Cardiac muscle cell (in vitro differentiated cells and primary cell): ENCODE measurements around the gene ARID3A. TPM values are rescaled to one million over a fixed set of nuclear protein-coding genes. Genes with fewer than 3 reads are reported as not detected.

ENCODE experiments used
- DNase-seq, 2 donors: peaks; one replicate each; pipeline versions ENCODE4 v3.0.0 to v3.0.0-alpha.2; 2010 to 2017; ENCODE audit warnings: low read depth in 1 of 2, low spot score in 1 of 2
- H3K27ac ChIP-seq: fragments of 200-600 bp; sonication (generic); 2 replicates; pipeline ENCODE4 v1.5.1; 2016
- H3K27me3 ChIP-seq: fragments of 200-600 bp; sonication (generic); 2 replicates; pipeline ENCODE4 v1.6.0; 2016; ENCODE audit warnings: control low read depth
- H3K36me3 ChIP-seq: fragments of 200-600 bp; sonication (generic); 2 replicates; pipeline ENCODE4 v1.5.1; 2016; ENCODE audit warnings: control low read depth
- H3K4me1 ChIP-seq: fragments of 200-600 bp; sonication (generic); 2 replicates; pipeline ENCODE4 v1.8.1; 2017; ENCODE audit warnings: low read depth, mild to moderate bottlenecking, mixed run types
- H3K4me3 ChIP-seq: fragments of 200-600 bp; sonication (generic); 2 replicates; pipeline ENCODE4 v1.5.1; 2016; ENCODE audit warnings: mild to moderate bottlenecking
- H3K9me3 ChIP-seq: fragments of 200-600 bp; sonication (generic); 2 replicates; pipeline ENCODE4 v1.5.1; 2017; ENCODE audit warnings: low read depth, mild to moderate bottlenecking, control low read depth
- polyA plus RNA-seq: library from polyadenylated mRNA; unstranded; fragments of >200 nt; fragmentation: Nextera tagmentation; extraction: Ambion mirVana; gene quantifications from 2 replicates; pipeline ENCODE4 v1.2.1, GENCODE V29; 2016
- total RNA-seq: library from RNA; depleted of rRNA; stranded (reverse); fragments of >200 nt; gene quantifications from 2 replicates; pipeline ENCODE4 v1.2.3, GENCODE V29; 2016
- TF ChIP-seq, protein P1 (sequence below): IDR thresholded peaks from 2 replicates; pipeline ENCODE4 v1.5.1; 2012; ENCODE audit warnings: low read depth, mild to moderate bottlenecking, low read length

Gene ARID3A
- total and polyA plus RNA-seq, 2 experiments from 2014 or later: 39.1 to 62.3 TPM

DNA sequence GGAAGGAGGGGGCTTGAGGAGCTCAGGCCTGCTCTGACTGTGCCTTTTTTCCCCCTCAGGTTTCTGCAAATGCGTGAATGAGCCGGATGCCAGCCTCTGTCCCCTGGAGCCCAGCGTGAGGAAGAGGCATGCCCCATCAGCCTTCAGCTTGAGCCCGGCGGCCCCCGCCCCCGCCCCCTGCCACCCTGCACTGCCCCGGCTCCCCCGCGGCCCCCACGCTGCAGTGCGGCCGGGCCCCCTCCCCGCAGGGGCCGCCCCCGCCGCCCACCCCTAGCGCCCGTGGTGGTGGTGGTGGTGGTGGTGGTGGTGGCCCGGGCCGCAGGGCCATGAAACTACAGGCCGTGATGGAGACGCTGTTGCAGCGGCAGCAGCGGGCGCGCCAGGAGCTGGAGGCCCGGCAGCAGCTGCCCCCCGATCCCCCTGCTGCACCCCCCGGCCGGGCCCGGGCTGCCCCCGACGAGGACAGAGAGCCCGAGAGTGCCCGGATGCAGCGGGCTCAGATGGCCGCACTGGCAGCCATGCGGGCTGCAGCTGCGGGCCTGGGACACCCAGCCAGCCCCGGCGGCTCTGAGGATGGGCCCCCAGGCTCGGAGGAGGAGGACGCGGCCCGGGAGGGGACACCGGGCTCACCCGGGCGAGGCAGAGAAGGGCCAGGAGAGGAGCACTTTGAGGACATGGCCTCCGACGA is 3.5 kb downstream of the ARID3A start:
- H3K4me1 ChIP-seq: peaks cover 11% of the 10 kb centered on the region
- H3K9me3 ChIP-seq: no peaks in the 10 kb centered on the region
- no peak overlapping the region for H3K4me3 ChIP-seq

DNA sequence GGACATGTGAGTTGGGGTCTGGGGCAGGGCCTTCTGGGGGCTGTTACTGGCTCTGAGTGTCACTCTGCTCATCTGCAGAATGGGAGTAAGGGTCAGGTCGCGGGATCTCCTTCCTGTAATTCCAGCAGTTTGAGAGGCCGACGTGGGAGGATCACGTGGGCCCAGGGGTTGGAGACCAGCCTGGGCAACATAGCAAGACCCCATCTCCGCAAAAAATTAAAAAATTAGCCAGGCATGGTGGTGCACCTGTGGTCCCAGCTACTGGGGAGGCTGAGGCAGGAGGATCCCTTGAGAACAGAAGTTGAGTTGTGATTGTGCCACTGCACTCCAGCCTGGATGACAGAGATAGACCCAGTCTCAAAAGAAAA is 4.0 kb downstream of the ARID3A start:
- no peaks in the 10 kb centered on the region for H3K9me3 ChIP-seq
- no peak overlapping the region for H3K27ac ChIP-seq
- H3K36me3 ChIP-seq: peaks cover 17% of the 10 kb centered on the region
- H3K27me3 ChIP-seq: no peaks in the 10 kb centered on the region
- no peak for DNase-seq
- H3K4me3 ChIP-seq: no peak overlapping the region
- TF ChIP-seq, protein P1, sequence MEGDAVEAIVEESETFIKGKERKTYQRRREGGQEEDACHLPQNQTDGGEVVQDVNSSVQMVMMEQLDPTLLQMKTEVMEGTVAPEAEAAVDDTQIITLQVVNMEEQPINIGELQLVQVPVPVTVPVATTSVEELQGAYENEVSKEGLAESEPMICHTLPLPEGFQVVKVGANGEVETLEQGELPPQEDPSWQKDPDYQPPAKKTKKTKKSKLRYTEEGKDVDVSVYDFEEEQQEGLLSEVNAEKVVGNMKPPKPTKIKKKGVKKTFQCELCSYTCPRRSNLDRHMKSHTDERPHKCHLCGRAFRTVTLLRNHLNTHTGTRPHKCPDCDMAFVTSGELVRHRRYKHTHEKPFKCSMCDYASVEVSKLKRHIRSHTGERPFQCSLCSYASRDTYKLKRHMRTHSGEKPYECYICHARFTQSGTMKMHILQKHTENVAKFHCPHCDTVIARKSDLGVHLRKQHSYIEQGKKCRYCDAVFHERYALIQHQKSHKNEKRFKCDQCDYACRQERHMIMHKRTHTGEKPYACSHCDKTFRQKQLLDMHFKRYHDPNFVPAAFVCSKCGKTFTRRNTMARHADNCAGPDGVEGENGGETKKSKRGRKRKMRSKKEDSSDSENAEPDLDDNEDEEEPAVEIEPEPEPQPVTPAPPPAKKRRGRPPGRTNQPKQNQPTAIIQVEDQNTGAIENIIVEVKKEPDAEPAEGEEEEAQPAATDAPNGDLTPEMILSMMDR: no peak
- H3K4me1 ChIP-seq: peaks cover 11% of the 10 kb centered on the region

More for the DNA sequence above, 3.5 kb downstream of the ARID3A start:
- no peaks in the 10 kb centered on the region for H3K27me3 ChIP-seq
- TF ChIP-seq, protein P1: no peak
- H3K36me3 ChIP-seq: peaks cover 17% of the 10 kb centered on the region
- no peak for DNase-seq
- no peak overlapping the region for H3K27ac ChIP-seq

DNA sequence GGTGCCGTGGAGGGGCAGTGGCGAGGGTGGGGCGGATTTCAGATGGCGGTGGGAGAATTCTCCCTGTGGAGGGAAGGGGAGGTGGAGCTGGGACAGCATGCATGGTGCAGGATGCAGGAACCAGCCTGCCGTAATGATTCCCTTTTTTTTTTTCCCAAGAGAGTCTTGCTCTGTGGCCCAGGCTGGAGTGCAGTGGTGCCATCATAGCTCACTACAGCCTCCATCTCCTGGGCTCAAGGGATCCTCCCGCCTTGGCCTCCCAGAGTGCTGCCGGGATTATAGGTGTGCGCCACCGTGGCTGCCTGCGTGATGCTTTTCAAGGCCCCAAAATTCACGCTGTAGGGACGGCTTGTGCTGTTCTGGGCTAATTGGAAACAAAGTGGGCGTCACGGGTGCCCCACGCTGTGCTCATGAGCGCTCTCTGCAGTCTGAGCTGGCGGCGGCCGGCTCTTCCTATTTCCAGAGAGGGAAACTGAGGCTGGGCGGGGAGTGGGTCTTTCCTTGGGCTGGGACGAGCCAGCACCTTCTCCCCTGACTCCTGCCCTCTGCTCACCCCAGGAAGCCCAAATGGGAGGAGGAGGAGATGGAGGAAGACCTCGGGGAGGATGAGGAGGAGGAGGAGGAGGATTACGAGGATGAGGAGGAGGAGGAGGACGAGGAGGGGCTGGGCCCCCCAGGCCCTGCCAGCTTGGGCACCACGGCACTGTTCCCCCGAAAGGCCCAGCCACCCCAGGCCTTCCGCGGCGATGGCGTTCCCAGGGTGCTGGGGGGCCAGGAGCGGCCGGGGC is 6.2 kb downstream of the ARID3A start:
- no peaks in the 10 kb centered on the region for H3K27me3 ChIP-seq
- TF ChIP-seq, protein P1: no peak
- no peak for DNase-seq
- H3K4me3 ChIP-seq: no peak overlapping the region
- peaks cover 11% of the 10 kb centered on the region for H3K4me1 ChIP-seq
- peaks cover 20% of the 10 kb centered on the region for H3K36me3 ChIP-seq
- peak overlapping the region; percentile 84 for H3K27ac ChIP-seq
- H3K9me3 ChIP-seq: no peaks in the 10 kb centered on the region

DNA sequence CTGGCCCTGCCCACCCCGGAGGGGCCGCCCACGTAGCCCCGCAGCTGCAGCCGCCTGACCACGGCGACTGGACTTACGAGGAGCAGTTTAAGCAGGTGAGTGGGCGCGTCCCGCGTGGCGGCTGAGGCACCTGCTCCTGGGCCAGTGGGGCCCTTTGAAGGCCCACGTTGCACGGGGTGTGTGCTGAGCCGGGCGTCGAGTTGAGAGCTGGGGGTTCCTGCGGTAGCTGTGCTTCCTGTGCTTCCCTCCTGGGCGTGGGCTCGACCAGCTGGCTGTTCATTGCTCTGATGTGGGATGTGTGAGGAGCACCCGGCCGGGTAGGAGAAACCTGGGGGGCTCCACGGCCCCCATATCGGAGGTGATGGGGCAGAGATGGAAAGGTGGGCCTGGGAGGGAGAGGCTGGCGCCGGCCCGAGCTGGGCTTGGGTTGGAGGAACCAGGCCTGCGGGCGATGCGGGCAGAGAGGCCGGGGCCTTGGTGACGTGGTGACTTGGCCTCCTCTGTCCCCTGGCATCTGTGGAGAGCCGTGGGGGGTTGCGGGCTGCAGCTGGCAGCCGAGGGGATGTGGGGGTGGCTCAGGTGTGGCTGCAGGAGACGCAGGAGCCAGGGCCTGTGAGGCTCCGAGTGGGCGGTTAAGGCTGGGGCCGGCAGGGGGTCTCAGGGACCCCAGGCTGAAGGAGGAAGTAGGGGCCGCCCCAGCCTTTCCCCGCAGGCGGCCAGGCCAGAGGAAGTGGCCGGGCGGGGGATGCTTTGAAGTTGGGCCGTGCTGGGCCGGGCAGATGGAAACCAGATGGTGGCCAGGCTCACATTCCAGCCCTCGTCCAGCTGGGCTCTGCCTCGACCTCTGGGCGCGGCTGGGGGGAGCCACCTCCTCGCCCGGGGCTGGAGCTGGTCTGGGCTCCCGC is 7.1 kb downstream of the ARID3A start:
- DNase-seq: peak; percentile 71 to 97
- no peaks in the 10 kb centered on the region for H3K9me3 ChIP-seq
- peak overlapping the region; percentile 84 for H3K27ac ChIP-seq
- no peak overlapping the region for H3K4me3 ChIP-seq
- peaks cover 20% of the 10 kb centered on the region for H3K36me3 ChIP-seq
- H3K4me1 ChIP-seq: peaks cover 10% of the 10 kb centered on the region
- no peaks in the 10 kb centered on the region for H3K27me3 ChIP-seq
- TF ChIP-seq, protein P1: no peak

DNA sequence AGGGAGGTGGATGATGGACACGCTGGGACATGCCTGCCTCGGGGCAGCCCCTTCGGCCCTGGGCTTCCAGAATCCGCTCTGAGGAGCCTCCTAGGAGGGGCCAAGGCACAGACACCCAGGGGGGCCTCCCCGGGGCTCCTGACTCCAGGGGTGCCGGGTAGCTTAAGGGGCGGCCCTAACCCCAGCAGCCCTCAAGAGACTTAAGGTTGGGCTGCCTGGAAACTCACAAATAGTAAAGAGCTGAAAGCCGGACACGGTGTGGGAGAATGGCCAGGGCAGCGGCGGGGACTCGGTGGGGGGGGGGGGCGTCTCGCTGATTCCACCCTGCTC is 7.7 kb downstream of the ARID3A start:
- Histone ChIP-seq H3K27me3 (no peaks in the 10 kb centered on the region), H3K27ac (peak overlapping the region; percentile 84), H3K4me3 (no peak overlapping the region), H3K9me3 (no peaks in the 10 kb centered on the region), H3K36me3 (peaks cover 20% of the 10 kb centered on the region), H3K4me1 (peaks cover 8% of the 10 kb centered on the region)
- DNase-seq: no peak
- TF ChIP-seq, protein P1: no peak
